BE2C (cell line): ENCODE data around the gene KCNJ11. TPM values are rescaled to one million over a fixed set of nuclear protein-coding genes. Genes with fewer than 3 reads are reported as not detected.

ENCODE experiments used
- DNase-seq: peaks from one replicate; pipeline ENCODE4 v3.0.0-alpha.2; 2020
- H3K27me3 ChIP-seq: fragments of 250-450 bp; sonication (Bioruptor Pico); 2 replicates; pipeline ENCODE4 v1.5.1; 2020; ENCODE audit warnings: mild to moderate bottlenecking
- H3K36me3 ChIP-seq: fragments of 250-450 bp; sonication (Bioruptor Pico); 2 replicates; pipeline ENCODE4 v1.5.1; 2020; ENCODE audit warnings: mild to moderate bottlenecking
- H3K4me1 ChIP-seq: fragments of 250-450 bp; sonication (Bioruptor Pico); 2 replicates; pipeline ENCODE4 v1.5.1; 2020
- H3K4me3 ChIP-seq: 2 replicates; pipeline ENCODE4 v1.5.1; 2011; ENCODE audit warnings: low read depth, low read length
- H3K9me3 ChIP-seq: fragments of 250-450 bp; sonication (Bioruptor Pico); 2 replicates; pipeline ENCODE4 v1.5.1; 2020
- polyA plus RNA-seq: library from polyadenylated mRNA; unstranded; fragments of >200 nt; gene quantifications from one replicate; pipeline ENCODE4 v1.2.1, GENCODE V29; 2012; ENCODE audit warnings: low read depth, missing spikeins; ENCODE audit not compliant: insufficient read length, insufficient read depth
- TF ChIP-seq, protein P1 (sequence below): IDR thresholded peaks from 2 replicates; pipeline ENCODE4 v1.5.1; 2012; ENCODE audit warnings: mild to moderate bottlenecking, low read depth, low read length

The KCNJ11 gene
- 1.6 TPM for polyA plus RNA-seq

DNA sequence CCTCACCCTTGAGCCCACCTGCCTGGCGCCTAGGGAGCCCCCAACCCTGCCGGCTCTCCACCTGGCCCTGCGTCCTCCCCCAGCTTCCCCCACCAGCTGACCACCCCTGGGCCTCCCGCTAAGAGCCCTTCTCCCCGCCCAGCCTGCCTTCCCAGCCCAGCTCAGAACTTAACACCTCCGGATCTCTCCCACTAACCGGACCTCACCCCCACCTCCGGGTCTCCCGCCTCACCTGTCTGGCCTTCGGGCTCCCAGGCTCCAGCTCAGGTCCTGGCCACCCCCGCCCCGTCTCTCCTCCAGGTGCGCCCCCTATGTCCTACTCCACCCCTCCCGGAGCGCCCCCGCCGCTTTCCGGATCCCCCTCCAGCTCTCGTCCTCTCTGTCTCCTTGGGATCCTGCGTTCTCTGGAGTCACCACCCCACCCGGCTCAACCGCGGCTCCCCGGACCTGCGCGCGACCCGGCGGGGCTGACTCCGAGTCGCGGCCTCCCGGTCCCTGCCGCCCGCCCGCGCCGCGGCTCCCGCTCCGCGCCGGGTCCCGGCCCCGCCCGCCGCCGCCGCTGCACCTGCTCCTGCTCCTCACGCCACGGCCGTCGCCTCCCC is at the start of gene KCNJ11:
KCNJ11 (minus strand) TSS at position 51 of the 602 bp plus-strand sequence. CDS start 568 bp downstream, outside the sequence.
- H3K36me3 ChIP-seq = no peaks in the 10 kb centered on the region
- no peaks in the 10 kb centered on the region for H3K27me3 ChIP-seq
- DNase-seq = no peak
- TF ChIP-seq, protein P1, sequence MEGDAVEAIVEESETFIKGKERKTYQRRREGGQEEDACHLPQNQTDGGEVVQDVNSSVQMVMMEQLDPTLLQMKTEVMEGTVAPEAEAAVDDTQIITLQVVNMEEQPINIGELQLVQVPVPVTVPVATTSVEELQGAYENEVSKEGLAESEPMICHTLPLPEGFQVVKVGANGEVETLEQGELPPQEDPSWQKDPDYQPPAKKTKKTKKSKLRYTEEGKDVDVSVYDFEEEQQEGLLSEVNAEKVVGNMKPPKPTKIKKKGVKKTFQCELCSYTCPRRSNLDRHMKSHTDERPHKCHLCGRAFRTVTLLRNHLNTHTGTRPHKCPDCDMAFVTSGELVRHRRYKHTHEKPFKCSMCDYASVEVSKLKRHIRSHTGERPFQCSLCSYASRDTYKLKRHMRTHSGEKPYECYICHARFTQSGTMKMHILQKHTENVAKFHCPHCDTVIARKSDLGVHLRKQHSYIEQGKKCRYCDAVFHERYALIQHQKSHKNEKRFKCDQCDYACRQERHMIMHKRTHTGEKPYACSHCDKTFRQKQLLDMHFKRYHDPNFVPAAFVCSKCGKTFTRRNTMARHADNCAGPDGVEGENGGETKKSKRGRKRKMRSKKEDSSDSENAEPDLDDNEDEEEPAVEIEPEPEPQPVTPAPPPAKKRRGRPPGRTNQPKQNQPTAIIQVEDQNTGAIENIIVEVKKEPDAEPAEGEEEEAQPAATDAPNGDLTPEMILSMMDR = no peak
- H3K4me3 ChIP-seq = peak within 1 kb of the TSS; percentile 53
- H3K9me3 ChIP-seq = no peaks in the 10 kb centered on the region
- no peaks in the 10 kb centered on the region for H3K4me1 ChIP-seq

- DNase-seq = no peak
- H3K36me3 ChIP-seq = no peaks in the 10 kb centered on the region
- H3K4me3 ChIP-seq = no peak overlapping the region
- H3K4me1 ChIP-seq = no peaks in the 10 kb centered on the region
- no peaks in the 10 kb centered on the region for H3K27me3 ChIP-seq
- TF ChIP-seq, protein P1 = no peak
- H3K9me3 ChIP-seq = no peaks in the 10 kb centered on the region
These were observed 48.9 kb upstream of the KCNJ11 start for GRCh38 chr11:17437366-17437765.

DNA sequence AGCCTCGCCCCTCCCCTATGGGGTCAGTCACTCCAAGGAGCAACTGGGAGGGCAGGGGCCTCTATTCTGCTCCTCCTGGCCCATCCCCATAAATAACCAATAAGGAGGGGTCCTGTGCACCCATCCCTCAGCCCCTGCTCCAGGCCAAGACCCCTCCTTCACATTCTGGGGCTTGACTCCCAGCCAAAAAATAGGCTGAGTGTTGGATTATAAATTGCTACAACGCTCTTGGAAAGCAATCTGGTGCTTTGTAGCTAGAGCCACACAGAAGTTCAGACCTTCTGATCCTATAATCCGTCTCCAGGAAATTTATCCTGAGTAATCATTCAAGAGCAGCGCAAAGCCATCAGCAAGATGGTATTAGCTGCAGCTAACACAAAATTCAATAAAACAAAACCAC is 45.6 kb upstream of the KCNJ11 start:
- no peak for DNase-seq
- Histone ChIP-seq H3K9me3 (no peaks in the 10 kb centered on the region), H3K4me3 (no peak overlapping the region), H3K36me3 (no peaks in the 10 kb centered on the region), H3K27me3 (no peaks in the 10 kb centered on the region), H3K4me1 (no peaks in the 10 kb centered on the region)
- TF ChIP-seq, protein P1 = no peak

DNA sequence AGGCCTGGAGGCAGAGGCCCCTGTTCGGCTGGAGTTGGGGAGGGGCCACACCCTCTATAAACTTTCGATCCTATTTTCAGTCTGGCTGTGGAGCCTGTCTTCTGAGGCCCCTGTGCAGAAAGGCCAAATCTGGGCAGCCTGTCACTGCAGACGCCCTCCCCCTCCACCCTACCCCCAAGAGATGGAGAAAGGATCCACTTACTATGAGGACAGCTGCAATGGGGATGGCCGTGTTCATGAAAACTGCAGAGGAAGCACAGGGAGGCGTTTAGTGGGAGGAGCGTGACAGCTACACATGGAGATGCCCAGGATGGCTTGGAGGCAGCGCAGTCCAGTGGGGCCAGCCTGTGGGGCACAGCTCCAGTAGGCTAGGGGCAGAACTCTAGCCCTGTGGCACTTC is 43.5 kb upstream of the KCNJ11 start:
- no peaks in the 10 kb centered on the region for H3K27me3 ChIP-seq
- DNase-seq = no peak
- H3K36me3 ChIP-seq = no peaks in the 10 kb centered on the region
- H3K4me1 ChIP-seq = no peaks in the 10 kb centered on the region
- H3K9me3 ChIP-seq = no peaks in the 10 kb centered on the region
- TF ChIP-seq, protein P1 = no peak
- no peak overlapping the region for H3K4me3 ChIP-seq

GRCh38 chr11:17431139-17431538 is 42.7 kb upstream of the KCNJ11 start:
- H3K4me3 ChIP-seq = no peak overlapping the region
- no peaks in the 10 kb centered on the region for H3K9me3 ChIP-seq
- no peaks in the 10 kb centered on the region for H3K27me3 ChIP-seq
- no peaks in the 10 kb centered on the region for H3K4me1 ChIP-seq
- no peaks in the 10 kb centered on the region for H3K36me3 ChIP-seq
- peak; percentile 20 for DNase-seq
- TF ChIP-seq, protein P1 = no peak

DNA sequence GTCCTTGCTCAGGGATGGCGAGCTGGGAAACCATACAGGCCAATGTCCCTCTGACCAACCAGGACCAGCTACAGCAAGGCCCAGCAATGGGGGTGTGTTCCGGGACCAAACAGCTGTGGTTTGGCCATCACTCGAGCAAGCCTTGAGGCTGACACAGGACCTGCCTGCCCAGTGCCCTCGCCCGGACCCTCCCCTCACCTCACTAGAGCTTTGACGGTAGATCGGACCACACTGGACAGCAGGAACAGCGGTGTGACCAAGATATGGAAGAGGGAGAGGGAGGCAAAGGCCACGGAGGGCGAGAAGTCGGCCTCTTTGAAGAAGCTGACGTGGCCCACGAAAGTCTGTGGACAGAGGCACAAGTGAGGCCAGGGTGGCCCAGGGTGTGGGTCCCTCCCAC is 42.2 kb upstream of the KCNJ11 start:
- TF ChIP-seq, protein P1 = no peak
- Histone ChIP-seq H3K27me3 (no peaks in the 10 kb centered on the region), H3K4me1 (no peaks in the 10 kb centered on the region), H3K4me3 (no peak overlapping the region), H3K36me3 (no peaks in the 10 kb centered on the region), H3K9me3 (no peaks in the 10 kb centered on the region)
- DNase-seq = no peak
